Measurements from ENCODE around the gene TTC12. TPM values are rescaled to one million over a fixed set of nuclear protein-coding genes. Genes with fewer than 3 reads are reported as not detected.
A peak's percentile ranks its signal among the peaks of the same experiment; 100 is the strongest.

The TTC12 gene
- polyA plus RNA-seq, 1 donor, result 48.4 TPM

DNA sequence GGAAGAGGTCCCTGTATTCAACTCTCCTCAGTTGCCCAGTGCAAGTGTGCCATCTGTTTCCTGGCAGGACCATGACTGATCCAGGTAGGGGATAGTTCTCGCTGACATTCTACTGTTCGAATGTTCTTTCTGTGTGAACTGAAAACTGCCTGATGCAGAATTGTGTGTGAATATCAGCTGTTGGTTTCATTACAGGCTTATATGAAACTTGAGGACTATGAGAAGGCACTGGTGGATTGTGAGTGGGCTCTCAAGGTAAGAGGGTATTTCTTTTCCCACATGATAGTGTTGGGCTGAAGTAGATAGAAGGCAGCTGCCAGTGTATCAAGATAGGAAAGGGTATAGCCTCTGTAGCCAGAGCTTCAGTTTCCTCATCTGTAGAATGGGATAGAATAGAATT lies 15.3 kb downstream of the TTC12 start:
- no peak for DNase-seq

DNA sequence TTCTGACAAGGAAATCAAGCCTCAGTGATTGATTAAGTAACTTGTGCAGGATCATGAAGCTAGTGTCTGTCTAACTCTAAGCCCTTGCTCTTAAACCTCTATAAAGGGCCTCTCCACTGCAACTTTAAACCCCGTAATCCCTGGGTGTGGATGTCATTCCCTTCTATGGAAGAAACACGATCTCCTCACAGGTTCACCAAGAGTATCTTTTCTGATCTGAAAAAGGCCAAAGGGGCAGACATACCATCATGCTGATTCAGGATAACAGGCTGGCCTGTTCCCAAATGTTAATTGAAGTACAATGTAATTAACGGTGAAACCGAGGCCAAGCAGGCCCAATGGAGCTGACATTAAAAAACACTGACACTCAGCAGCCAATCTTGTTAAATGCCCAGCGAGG lies 17.1 kb downstream of the TTC12 start:
- no peak for DNase-seq

DNA sequence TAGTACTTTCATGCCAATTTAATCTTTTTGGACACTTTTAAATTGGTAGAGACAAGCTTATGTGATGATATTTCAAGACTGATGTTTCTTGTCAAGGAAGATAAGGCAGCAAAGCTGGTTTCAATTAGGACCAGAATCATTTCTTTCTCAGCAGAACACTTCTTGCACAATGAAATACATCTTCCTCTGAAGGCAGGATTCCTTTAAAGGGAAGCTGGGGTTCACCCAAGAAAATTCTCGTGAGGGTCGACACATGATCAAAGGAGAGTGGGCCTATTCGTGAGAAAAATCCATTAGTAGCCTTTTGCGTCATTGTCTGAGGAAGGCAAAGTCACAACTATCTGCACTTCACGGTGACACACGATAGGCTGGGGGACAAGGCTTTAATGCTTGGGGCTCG lies 17.6 kb downstream of the TTC12 start:
- no peak for DNase-seq

GRCh38 chr11:113332638-113333329 lies 18.4 kb downstream of the TTC12 start:
- no peak for DNase-seq

- DNase-seq, result no peak
Observed at GRCh38 chr11:113334183-113334582, 19.8 kb downstream of the TTC12 start.

DNA sequence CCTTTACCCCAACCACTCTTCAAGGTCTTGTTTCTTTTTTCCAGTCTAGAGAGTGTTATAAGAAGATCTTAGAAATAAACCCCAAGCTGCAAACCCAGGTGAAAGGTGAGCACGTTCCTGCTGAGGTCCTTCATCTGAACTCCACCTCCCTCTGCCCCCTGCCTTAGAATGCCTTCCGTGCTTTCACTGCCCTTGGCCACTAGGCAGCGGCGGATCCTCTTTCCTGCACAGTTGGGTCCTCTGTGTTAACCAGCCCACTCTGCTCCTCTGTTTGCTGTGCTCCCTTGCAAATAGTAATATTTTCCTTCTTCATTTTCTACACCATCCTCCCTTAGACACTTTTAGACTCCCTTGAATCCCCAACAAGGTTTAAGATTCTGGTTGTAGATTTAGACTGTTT lies 24.3 kb downstream of the TTC12 start:
- no peak for DNase-seq

- no peak for DNase-seq
Observed at GRCh38 chr11:113339929-113340589, 25.7 kb downstream of the TTC12 start.

DNA sequence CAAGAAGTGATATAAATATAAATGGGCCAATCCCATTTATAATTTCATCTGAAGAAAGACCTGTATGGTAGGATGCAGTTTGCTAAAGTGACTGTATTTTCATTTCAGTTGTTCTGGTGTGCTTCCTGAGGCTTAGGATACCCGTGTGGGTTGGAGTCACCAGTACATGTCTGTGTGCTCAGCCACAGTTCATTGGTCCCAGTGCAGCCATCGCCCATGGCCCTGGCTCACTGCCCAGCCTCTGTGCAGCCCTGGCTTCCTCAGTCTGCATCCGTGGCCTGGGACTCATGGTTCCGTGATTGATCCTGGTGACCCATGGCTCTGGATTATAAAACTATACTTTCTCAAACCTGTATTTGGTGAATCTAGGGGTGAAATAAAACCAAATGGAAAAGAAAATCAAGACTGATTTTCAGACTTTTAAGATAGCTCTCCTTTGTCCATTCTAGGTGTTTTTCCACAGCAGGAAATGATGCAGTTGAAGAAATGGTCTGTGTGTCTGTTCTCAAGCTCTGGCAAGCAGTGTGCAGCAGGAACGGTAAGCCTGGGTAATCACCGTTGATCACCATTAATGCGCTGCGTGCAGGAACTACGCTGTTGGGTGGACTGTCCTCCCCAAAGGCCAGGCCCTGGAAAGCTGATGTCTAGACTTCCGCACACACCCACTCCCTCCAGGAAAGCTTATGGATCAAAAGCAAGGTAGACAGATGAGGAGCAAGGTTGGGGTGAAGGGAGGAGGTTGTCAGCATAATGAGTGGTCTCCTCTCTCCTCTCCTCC lies 27.2 kb downstream of the TTC12 start:
- DNase-seq, result no peak

DNA sequence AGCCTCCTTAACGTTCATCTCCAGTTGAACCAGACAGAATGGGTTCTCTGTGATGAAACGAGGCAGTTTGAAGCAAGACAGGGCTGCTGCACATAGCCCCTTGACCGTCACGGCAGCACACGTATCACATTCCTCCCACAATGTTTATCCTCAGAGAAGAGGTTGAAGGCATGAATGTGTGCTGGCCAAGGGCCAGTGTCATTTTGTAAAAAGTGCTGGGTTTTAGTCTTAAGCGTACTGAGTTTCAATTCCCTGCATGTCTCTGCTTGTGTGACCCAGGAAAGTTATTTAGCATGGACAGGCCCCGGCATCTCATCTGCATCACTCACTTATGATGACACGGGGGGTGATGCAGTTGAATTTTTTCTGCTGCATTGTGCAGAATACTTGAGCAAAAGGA lies 31.6 kb downstream of the TTC12 start:
- peak; percentile 11 for DNase-seq

DNA sequence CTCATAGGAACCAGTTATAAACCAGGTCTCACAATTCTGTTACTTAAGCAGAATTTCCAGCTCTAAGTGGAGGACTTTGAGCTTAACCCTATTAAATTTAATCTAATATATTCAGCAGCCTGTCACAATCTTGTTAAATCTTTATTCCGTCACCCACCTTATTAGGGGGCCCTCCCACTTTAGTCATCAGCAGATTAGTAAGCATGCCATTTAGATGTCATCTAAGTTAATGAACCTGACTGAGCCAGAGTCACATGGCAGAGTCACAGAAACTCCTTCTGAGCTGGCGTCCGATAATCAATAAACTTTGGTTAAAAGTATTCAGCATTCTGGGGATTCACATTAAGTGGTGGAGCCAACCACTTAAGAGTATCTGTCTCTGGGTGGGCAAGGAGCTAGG lies 35.1 kb downstream of the TTC12 start:
- DNase-seq, result no peak

DNA sequence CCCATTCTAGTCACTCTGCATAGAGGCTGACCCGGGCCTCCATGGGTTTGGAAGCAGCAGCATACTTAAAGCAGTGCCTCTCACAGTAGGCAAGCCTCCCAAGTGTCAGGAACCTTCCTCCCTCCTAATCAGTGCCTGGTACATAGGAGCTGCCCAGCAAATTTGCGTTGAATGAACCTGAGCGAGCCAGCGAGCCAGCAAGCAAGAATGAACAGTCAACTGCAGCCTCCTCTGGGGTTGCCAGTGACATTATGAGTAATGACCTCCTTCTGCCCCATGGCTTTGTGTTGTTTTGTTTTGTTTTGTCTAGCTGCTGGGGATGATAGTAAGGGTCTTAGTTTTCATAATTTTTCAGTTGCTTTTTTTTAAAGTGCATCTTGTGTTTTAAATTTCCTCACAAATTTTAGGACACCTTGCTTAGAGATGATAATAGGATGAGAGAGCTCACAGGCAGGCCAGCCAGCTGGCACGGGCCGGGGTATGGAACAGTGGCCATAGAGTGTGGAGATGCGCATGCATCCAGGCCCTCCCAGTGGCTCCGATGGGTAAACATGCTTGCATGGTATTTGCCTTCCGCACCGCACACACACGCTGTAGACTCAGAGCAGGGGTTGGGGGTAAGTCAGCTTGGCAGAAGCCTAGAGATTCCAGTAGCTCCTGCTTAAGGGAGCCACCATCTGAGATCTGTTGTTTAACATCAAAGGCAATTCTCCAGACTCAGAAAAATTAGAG lies 36.1 kb downstream of the TTC12 start:
- no peak for DNase-seq

GRCh38 chr11:113351068-113351450 lies 36.7 kb downstream of the TTC12 start:
- no peak for DNase-seq

- no peak for DNase-seq
Observed at GRCh38 chr11:113351480-113351879, 37.1 kb downstream of the TTC12 start.

DNA sequence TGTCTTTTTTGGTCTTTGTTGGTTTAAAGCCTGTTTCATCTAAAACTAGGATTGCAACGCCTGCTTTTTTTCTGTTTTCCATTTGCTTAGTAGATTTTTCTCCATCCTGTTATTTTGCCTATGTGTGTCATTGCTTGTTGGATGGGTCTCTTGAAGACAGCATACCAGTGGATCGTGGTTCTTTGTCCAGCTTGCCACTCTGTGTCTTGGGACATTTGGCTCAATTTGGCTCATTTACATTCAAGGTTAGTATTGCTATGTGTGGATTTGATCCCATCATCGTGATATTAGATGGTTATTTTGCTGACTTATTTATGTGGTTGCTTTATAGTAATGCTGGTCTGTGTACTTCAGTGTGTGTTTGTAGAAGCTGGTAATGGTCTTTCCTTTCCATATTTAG lies 41.8 kb downstream of the TTC12 start:
- no peak for DNase-seq

- no peak for DNase-seq
Observed at GRCh38 chr11:113363406-113363805, 49.0 kb downstream of the TTC12 start.

DNA sequence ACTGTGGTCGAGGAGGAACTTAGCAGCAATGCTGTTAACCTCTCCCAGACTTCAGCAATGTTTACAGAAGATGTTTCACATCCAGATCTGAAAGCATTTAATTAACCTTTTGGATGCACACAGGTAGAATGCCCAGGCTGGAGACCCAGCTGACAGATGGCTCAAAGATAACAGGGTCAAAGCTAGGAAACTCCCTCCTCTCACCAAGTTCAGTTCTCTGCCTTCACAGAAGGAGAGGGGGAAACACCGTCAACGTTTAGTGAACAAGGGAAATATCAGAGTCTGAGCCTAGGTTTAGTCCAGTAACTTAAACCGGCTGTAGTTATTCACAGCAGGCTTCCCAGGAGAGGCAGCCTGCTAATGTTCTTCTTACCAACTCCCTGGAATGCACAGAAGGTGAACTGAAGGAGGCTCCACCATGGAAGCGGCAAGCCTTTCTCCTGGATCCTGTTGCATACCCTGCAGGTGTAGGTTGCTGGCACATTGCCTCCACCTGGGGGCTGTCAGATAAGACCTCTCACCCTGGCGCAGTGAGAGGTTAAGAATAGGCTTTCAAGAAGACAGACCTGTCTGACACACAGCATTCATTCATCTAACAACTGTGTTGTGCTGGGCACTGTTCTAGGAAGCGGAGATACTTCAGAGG lies 49.7 kb downstream of the TTC12 start:
- no peak for DNase-seq

DNA sequence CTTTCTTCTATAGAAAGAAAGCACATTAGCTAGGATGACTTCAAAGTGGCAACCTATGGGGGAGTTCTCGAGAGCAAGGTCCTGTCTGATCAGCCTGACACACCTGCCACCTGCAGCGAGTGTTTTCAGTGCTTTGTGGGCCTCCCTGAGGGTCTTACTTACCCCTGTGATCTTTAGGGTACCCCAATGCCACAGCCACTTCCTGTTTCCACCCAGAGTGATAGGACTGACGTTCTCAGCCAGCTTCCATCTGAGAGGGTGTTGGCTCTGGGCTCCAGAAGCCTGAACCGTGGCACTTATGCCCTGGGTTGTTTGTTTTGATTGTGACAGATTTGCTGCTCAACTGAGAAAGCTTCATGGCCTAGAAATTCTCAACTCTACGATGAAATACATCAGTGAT lies 51.5 kb downstream of the TTC12 start:
- DNase-seq, result no peak

DNA sequence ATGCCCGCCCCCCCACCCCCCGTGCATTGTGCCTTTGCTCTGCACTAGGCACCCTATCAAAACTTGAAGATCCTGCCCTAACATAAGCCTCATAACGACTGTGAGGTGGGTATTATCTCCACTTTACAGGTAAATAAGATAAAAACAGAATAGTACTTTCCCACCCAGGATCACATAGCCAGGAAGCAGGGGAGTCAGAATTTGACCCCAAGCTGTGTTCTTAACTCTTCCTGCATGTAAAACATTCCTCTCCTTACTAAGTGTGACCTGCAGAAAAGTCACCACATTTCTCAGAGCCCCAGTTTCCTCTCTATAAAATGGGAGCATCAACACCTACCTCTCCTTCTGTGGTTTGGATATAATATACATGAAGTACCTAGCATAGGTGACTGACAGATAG lies 55.0 kb downstream of the TTC12 start:
- DNase-seq, result no peak

DNA sequence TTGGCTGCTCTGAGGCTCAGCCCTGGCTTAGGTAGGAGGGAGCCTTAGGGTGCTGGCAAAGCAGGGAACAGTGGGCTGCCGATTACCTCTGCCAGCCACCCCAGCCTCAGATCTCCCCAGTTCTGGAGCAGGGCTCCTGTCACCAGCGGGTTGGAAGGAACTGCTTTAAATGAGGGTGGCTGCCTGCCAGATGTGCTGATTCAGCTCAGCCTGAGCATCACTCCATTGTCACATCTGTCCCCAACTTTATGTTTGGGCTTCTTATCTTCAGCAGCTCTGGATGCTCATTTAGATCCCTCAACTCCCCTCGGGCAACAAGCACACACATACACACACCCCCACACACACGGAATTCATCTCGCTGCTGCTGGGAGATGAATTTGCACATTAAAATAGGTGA lies 56.3 kb downstream of the TTC12 start:
- DNase-seq, result no peak

DNA sequence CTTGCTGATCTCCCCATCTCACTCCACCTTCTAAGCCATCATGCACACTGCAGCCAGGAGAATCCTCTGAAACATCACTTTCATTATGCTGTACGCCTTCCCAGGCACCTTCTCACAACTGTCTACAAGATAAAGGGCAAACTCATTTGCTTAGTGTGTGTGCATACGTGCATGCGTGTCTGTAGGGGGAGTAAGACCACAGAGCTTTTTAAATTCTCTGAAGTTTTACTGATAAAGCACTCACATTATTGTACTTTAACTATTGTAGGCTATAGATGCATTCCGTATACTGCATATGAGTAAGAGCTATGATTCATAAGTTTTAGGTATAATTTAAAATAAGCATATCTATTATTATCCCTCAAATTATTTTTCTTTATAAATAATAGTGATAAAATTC lies 57.9 kb downstream of the TTC12 start:
- DNase-seq, result no peak

DNA sequence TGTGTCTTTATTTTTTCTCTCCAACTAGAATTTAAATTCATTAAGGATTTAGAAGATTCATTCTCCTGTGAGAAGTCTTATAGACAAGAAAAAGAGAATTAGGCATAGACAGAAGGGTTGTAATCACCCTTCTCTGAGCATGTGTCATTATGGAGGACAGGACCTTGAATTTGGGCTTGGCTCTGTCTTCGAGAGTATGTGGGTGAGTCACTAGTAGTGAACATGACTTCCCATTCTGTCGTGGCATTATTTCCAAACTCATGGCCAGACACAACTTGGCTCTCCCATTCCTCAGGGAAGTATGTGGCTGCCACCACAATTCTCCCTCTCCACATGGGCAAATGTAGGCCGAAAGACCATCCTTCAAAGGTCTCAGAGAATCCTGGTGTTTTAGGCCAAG lies 58.9 kb downstream of the TTC12 start:
- DNase-seq, result no peak

DNA sequence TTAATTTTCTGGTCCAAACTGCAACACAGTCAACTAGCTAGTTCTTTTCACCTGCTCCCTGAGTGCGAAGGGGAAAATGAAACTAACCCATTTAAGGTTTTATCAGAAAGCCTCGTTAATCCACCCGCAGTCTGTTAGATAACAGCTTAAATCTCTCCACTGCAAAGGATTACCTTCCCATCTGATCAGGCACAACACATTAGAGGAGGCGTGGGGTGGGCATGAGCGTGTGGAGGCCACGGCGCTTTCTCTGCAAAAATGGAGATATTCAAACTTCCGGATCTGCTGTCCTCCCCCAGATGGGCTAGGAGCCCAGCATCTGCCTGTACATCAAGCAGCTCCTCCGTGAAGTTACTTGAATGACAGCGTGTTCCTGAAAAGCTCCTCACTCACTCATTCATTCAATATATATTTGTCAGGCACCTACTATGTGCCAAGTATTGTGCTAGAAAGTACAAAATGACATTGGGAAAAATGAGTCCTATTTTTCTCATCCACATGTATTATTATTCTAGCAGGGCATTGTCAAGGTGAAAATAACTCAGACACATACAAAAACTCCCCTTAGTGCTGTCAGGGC lies 59.7 kb downstream of the TTC12 start:
- no peak for DNase-seq
